LHCN-M2 (cell line): ENCODE measurements around the gene SMC1A. TPM values are rescaled to one million over a fixed set of nuclear protein-coding genes. Genes with fewer than 3 reads are reported as not detected.

Experiments used
- DNase-seq: peaks from one replicate; pipeline ENCODE4 v3.0.0-alpha.2; 2012; ENCODE audit warnings: low read depth
- total RNA-seq: library from RNA; depleted of rRNA; stranded (reverse); fragments of >200 nt; gene quantifications from 2 replicates; pipeline ENCODE4 v1.2.3, GENCODE V29; 2014; rRNA removed

Gene SMC1A
- total RNA-seq, 1 experiment from 2014 or later, result 53.2 TPM

GRCh38 chrX:53347948-53348347 is 74.5 kb downstream of the SMC1A start:
- no peak for DNase-seq

- DNase-seq, result no peak
Observed at GRCh38 chrX:53340852-53341645, 81.4 kb downstream of the SMC1A start.

DNA sequence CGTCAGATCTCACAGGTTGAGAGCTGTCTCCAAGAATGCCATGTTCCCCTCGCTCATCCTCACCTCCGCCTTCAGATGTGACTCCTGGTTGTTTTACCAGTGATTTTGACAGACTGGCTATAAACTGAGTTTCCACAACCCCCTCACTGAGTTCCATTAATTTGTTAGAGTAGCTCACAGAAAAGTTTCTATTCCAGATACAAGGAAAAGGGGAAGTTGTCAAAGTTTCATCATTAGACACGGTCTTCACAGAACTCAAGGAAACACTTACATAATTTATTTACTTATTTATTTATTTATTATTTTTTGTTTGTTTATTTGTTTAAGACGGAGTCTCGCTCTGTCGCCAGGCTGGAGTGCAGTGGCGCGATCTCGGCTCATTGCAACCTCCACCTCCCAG is 85.4 kb downstream of the SMC1A start:
- DNase-seq, result no peak

- DNase-seq, result no peak
Observed at GRCh38 chrX:53333853-53334252, 88.6 kb downstream of the SMC1A start.

DNA sequence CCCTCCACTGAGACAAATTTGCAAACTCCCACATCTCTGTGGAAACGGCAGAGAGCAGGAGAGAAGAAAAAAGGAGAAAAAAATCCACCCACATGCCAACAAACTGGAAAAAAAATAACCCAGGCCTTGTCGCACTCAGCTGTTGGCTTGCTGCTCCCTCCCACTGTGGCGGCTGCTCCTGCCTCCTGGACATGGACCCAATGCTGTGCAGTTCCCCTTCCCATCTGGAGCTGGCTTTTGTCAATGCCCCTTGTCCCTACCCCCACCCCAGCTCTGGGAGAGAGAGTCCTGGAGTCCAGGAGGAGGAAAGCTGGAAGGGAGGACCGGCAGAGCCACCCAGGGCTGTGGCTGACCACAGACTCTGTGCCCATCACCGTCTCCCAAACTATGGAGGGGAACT is 90.2 kb downstream of the SMC1A start:
- no peak for DNase-seq

DNA sequence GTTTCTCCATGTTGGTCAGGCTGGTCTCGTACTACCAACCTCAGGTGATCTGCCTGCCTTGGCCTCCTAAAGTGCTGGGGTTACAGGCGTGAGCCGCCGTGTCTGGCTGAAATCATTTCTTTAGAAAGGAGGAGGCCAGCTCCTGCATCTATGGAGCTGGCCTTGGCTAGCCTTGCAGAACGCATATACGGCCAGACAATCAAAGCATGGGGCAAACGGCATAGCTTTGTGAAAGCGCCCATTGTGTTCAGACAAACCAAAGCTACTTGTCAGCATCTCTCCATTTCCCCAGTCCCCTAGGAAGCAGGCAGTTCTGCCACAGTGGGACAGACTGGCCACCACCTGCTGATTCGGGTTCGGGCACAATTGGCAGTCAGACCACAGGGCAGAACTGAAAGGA is 92.1 kb downstream of the SMC1A start:
- DNase-seq, result no peak

- DNase-seq, result no peak
Observed at GRCh38 chrX:53324803-53325202, 97.7 kb downstream of the SMC1A start.

Other genes with a start within 250 kb of the SMC1A start
- gene KDM5C, start 197.4 kb downstream of the SMC1A start, total RNA-seq, result 68.8 and 94.1 TPM in 2 replicates
- gene IQSEC2, start 141.1 kb downstream of the SMC1A start, total RNA-seq, result 17.0 and 18.3 TPM in 2 replicates
- 0.13 and 0.40 TPM in 2 replicates for gene RIBC1, start 219 bp upstream of the SMC1A start, total RNA-seq
- 68.3 and 76.3 TPM in 2 replicates for gene HSD17B10, start 11.7 kb upstream of the SMC1A start, total RNA-seq